Activated B cell treated with CpG ODN at 0.5 μM for 24 hours (primary cell): Measurements from ENCODE around the gene SPSB1. TPM values are rescaled to one million over a fixed set of nuclear protein-coding genes. Genes with fewer than 3 reads are reported as not detected.
"Not testable (repeated sequence)": the region's sequence is repeated elsewhere in the genome, so short reads cannot be mapped to it uniquely, and the experiment has no call there.

ENCODE experiments used
- ATAC-seq: fragments of 200-7000 bp; cut with Tn5 transposase; one replicate; pipeline ENCODE4 v1.10.0; 2021; ENCODE audit warnings: low read depth, mild to moderate bottlenecking, moderate library complexity
- CTCF ChIA-PET: fragments of 350-600 bp; sonication (Branson Sonifier 250); formaldehyde crosslinking; loops from one replicate; lab custom pipeline; 2021; ENCODE audit warnings: antibody characterized with exemption; lab: Charles Lee
- POLR2A ChIA-PET: fragments of 350-600 bp; sonication (Branson Sonifier 250); formaldehyde crosslinking; loops from one replicate; lab custom pipeline; 2021; ENCODE audit warnings: antibody characterized with exemption; lab: Charles Lee
- DNase-seq: peaks from one replicate; pipeline ENCODE4 v3.0.0; 2022
- H3K27ac Mint-ChIP-seq: one replicate; pipeline ENCODE4 v1.8.0; 2020; ENCODE audit warnings: mixed read lengths
- H3K27me3 Mint-ChIP-seq: one replicate; pipeline ENCODE4 v1.8.0; 2021; ENCODE audit warnings: mixed read lengths
- H3K36me3 Mint-ChIP-seq: one replicate; pipeline ENCODE4 v1.8.0; 2021; ENCODE audit warnings: low read depth, mixed read lengths
- H3K4me1 Mint-ChIP-seq: one replicate; pipeline ENCODE4 v1.8.0; 2021; ENCODE audit warnings: mixed read lengths
- H3K4me3 Mint-ChIP-seq: one replicate; pipeline ENCODE4 v1.8.0; 2020; ENCODE audit warnings: mild to moderate bottlenecking, mixed read lengths
- H3K9me3 Mint-ChIP-seq: one replicate; pipeline ENCODE4 v1.8.0; 2020; ENCODE audit warnings: mixed read lengths
- intact Hi-C: fragments of 100-400 bp; cut with micrococcal nuclease; formaldehyde crosslinking; loops from one replicate; pipeline ENCODE4 v1.15.1; 2024
- total RNA-seq: library from RNA; stranded (reverse); gene quantifications from 2 replicates; pipeline ENCODE4 v1.2.3, GENCODE V29; 2022
- TF ChIP-seq, protein P1 (sequence below): fragments of 200-600 bp; IDR thresholded peaks from one replicate; pipeline ENCODE4 v1.8.0; 2022; ENCODE audit warnings: antibody characterized with exemption, mild to moderate bottlenecking

SPSB1 gene
- total RNA-seq, 1 donor from 2014 or later: 6.1 TPM

DNA sequence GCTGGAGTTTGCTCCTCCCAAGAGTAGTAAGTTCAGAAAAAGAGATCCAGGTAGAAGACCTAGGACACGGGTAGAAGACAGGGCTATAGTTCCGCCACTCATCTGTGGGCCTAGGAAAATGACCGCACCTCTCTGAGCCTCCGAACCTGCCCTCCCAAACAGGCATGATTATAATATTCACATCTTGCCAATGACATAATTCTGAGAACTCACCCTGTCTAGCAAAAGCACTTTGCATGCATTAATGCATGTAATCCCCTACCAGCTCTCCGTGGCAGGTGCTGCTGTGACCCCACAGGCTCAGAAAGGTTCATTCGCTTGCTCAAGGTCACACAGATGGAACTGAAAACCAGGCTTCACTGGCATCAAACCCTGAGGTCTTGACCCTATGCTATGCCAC lies 88.0 kb downstream of the SPSB1 start:
- Mint-ChIP-seq H3K4me1 (peaks cover 6% of the 10 kb centered on the region), H3K27ac (no peak overlapping the region), H3K36me3 (no peaks in the 10 kb centered on the region), H3K9me3 (no peaks in the 10 kb centered on the region), H3K4me3 (no peak overlapping the region), H3K27me3 (no peaks in the 10 kb centered on the region)
- TF ChIP-seq, protein P1, sequence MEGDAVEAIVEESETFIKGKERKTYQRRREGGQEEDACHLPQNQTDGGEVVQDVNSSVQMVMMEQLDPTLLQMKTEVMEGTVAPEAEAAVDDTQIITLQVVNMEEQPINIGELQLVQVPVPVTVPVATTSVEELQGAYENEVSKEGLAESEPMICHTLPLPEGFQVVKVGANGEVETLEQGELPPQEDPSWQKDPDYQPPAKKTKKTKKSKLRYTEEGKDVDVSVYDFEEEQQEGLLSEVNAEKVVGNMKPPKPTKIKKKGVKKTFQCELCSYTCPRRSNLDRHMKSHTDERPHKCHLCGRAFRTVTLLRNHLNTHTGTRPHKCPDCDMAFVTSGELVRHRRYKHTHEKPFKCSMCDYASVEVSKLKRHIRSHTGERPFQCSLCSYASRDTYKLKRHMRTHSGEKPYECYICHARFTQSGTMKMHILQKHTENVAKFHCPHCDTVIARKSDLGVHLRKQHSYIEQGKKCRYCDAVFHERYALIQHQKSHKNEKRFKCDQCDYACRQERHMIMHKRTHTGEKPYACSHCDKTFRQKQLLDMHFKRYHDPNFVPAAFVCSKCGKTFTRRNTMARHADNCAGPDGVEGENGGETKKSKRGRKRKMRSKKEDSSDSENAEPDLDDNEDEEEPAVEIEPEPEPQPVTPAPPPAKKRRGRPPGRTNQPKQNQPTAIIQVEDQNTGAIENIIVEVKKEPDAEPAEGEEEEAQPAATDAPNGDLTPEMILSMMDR: no peak
- CTCF ChIA-PET: no interaction called here
- POLR2A ChIA-PET: no interaction called here
- ATAC-seq: no peak
- intact Hi-C loops: no loop called here
- DNase-seq: no peak

DNA sequence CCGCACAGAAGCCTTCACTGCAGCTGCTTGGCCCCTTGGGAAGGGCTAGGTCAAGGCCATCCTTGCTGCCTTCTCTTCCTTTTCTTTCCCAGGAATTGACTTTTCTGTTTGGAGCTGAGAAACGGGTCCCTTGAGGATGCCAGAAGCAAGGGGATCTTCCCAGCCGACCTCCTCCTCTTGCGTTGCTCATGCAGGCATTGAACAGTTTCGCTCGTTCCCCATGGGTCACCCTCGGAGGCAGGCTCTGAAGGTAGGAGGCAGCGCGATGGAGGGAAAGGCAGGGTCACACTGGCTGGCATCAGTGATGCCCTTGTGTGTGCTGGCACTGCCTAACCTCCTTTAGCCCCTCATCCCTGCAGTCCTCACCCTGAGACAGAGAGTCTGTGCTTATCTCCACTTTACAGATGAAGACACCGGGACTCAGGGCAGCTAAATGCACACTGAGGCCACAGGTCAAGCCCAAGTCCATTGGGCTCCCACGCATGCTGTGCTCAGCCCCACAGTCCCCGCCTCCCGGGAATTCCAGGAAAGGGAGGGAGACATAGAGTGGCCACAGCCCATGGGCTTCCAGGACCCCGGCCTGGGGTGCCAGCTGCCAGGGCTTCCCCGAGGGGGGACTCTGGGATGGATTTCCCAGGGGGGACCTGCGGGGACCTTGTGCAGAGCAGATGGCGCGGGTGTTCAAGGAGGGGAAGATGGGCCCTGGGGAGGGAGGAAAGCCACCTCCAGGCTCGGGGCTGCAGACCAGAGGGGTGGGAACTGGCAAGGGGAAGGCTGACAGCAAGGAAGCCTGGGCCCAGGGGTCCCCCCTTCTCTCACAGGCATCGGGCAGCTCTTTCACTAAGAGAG lies 90.2 kb downstream of the SPSB1 start:
- Mint-ChIP-seq H3K36me3 (no peaks in the 10 kb centered on the region), H3K27me3 (peaks cover 2% of the 10 kb centered on the region), H3K4me3 (no peak overlapping the region), H3K27ac (no peak overlapping the region), H3K4me1 (peaks cover 6% of the 10 kb centered on the region), H3K9me3 (no peaks in the 10 kb centered on the region)
- intact Hi-C loops: no loop called here
- ATAC-seq: no peak
- ChIA-PET CTCF (no interaction called here), POLR2A (no interaction called here)
- TF ChIP-seq, protein P1: no peak
- no peak for DNase-seq

DNA sequence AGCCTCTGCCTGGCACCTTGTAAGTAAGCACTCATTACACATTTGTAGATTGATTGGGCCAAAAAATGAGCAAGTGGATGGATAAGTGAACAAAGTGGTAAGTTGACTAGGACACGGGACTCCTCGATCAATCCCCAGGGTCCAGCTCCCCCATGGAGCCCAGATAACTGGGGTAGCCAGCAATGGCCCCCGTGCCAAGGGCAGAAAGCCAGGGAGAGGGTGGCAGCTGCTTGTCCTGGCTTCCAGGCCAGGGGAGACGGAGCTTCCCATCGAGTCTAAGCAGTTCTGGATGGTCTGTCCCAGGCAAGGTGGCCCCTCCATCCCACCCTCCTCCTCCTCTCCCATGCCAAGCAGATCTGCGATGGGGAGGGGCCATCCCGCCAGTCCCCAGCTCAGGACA lies 91.4 kb downstream of the SPSB1 start:
- H3K4me1 Mint-ChIP-seq: peaks cover 6% of the 10 kb centered on the region
- DNase-seq (no peak), ATAC-seq (no peak)
- CTCF ChIA-PET: no interaction called here
- H3K27me3 Mint-ChIP-seq: peaks cover 2% of the 10 kb centered on the region
- TF ChIP-seq, protein P1: no peak
- no peaks in the 10 kb centered on the region for H3K36me3 Mint-ChIP-seq
- no peak overlapping the region for H3K4me3 Mint-ChIP-seq
- H3K27ac Mint-ChIP-seq: no peak overlapping the region
- POLR2A ChIA-PET: interaction anchor here (1.4 kb wide), 1 partner anchor 42 kb away, joined by 5 read pairs; no protein-coding TSS in a partner anchor
- intact Hi-C loops: no loop called here
- no peaks in the 10 kb centered on the region for H3K9me3 Mint-ChIP-seq

DNA sequence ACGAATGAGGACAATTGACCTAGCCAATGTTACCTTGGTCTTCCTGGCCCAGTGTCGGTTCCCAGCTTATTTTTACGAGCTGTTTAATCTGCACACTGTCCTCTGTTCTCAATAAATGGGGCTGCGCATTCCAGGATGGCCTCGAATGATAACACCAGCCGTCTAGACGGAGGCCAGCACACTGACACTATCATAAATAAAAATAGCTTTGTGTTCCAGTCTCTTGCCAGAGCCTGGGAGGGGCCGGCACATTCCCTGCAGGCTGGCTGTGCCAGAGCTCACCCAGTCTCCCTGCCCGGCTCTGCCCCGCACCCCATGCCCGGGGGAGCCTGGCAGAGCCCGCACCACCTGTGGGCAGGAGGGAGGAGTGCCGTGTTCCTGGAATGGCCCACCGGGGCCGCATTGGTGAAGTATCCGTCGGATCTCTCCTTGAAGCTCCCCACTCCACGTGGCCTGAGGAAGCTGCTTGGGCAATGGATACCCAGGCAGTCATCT lies 92.1 kb downstream of the SPSB1 start:
- H3K4me3 Mint-ChIP-seq: no peak overlapping the region
- H3K4me1 Mint-ChIP-seq: peaks cover 4% of the 10 kb centered on the region
- peaks cover 2% of the 10 kb centered on the region for H3K27me3 Mint-ChIP-seq
- ATAC-seq: no peak
- no peak for DNase-seq
- intact Hi-C loops: no loop called here
- TF ChIP-seq, protein P1: no peak
- ChIA-PET POLR2A (interaction anchor here (1.4 kb wide), 1 partner anchor 41 kb away, joined by 5 read pairs; no protein-coding TSS in a partner anchor), CTCF (no interaction called here)
- H3K27ac Mint-ChIP-seq: no peak overlapping the region
- H3K9me3 Mint-ChIP-seq: no peaks in the 10 kb centered on the region
- H3K36me3 Mint-ChIP-seq: no peaks in the 10 kb centered on the region

DNA sequence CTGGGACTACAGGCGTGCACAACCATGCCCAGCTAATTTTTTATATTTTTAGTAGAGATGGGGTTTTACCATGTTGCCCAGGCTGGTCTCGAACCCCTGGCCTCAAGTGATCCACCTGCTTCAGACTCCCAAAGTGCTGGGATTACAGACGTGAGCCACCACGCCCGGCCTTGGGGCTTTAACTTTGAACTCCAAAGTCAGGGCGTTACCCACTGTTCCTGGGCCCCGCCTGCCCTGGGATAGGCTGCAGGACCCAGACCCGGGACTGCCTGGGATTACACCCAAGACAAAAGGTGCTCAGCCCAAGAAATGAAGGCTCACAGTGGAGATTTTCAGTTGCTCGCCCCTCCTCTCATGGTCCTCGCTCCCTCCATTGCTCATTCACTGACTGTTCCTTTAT lies 92.7 kb downstream of the SPSB1 start:
- POLR2A ChIA-PET: interaction anchor here (1.4 kb wide), 1 partner anchor 41 kb away, joined by 5 read pairs; no protein-coding TSS in a partner anchor
- H3K27ac Mint-ChIP-seq, H3K9me3 Mint-ChIP-seq, ATAC-seq, intact Hi-C loops, H3K4me3 Mint-ChIP-seq, H3K4me1 Mint-ChIP-seq, DNase-seq, H3K36me3 Mint-ChIP-seq, CTCF ChIA-PET, H3K27me3 Mint-ChIP-seq: not testable (repeated sequence)
